ENCODE measurements around the gene TOPBP1. TPM values are rescaled to one million over a fixed set of nuclear protein-coding genes. Genes with fewer than 3 reads are reported as not detected.
"Not testable (repeated sequence)": the region's sequence is repeated elsewhere in the genome, so short reads cannot be mapped to it uniquely, and the experiment has no call there.

The TOPBP1 gene
- total RNA-seq, 2 experiments from 2014 or later: 76.9 to 82.4 TPM

- peaks cover 28% of the 10 kb centered on the region for H3K4me1 Mint-ChIP-seq
- ChIA-PET POLR2A (interaction anchor here (1.1 kb wide), 1 partner anchor 65 kb away, joined by 5 read pairs; no protein-coding TSS in a partner anchor), CTCF (interaction anchor here (1.8 kb wide), 1 partner anchor 7 kb away, joined by 4 read pairs; no protein-coding TSS in a partner anchor)
These were observed 90.8 kb downstream of the TOPBP1 start for GRCh38 chr3:133570937-133571320.

GRCh38 chr3:133570139-133570936 is 91.4 kb downstream of the TOPBP1 start:
- ChIA-PET CTCF (interaction anchor here (1.8 kb wide), 1 partner anchor 8 kb away, joined by 4 read pairs; no protein-coding TSS in a partner anchor), POLR2A (interaction anchor here (1.1 kb wide), 1 partner anchor 64 kb away, joined by 5 read pairs; no protein-coding TSS in a partner anchor)
- Mint-ChIP-seq H3K4me1 (peaks cover 25% of the 10 kb centered on the region), H3K9me3 (no peaks in the 10 kb centered on the region), H3K36me3 (ENCODE audit: low read depth) (peaks cover 9% of the 10 kb centered on the region), H3K4me3 (no peak overlapping the region), H3K27me3 (peaks cover 1% of the 10 kb centered on the region), H3K27ac (no peak overlapping the region)
- no peak for DNase-seq

More at GRCh38 chr3:133570937-133571320, 90.8 kb downstream of the TOPBP1 start:
- no peak for DNase-seq
- H3K4me3 Mint-ChIP-seq: no peak overlapping the region
- H3K27ac Mint-ChIP-seq: no peak overlapping the region
- H3K9me3 Mint-ChIP-seq: no peaks in the 10 kb centered on the region
- peaks cover 14% of the 10 kb centered on the region for H3K36me3 Mint-ChIP-seq (ENCODE audit: low read depth)
- H3K27me3 Mint-ChIP-seq: peaks cover 1% of the 10 kb centered on the region

GRCh38 chr3:133568294-133569014 is 93.3 kb downstream of the TOPBP1 start:
- H3K27ac Mint-ChIP-seq: no peak overlapping the region
- no peak overlapping the region for H3K4me3 Mint-ChIP-seq
- H3K27me3 Mint-ChIP-seq: peaks cover 6% of the 10 kb centered on the region
- CTCF ChIA-PET: no interaction called here
- H3K9me3 Mint-ChIP-seq: no peaks in the 10 kb centered on the region
- no peaks in the 10 kb centered on the region for H3K36me3 Mint-ChIP-seq (ENCODE audit: low read depth)
- no peak for DNase-seq
- H3K4me1 Mint-ChIP-seq: peaks cover 23% of the 10 kb centered on the region
- POLR2A ChIA-PET: interaction anchor here (0.9 kb wide), 1 partner anchor 63 kb away, joined by 4 read pairs; no protein-coding TSS in a partner anchor

- DNase-seq: no peak
- ChIA-PET POLR2A (interaction anchor here (1.1 to 1.6 kb wide), 2 partner anchors 9 to 122 kb away, joined by 3 to 4 read pairs; no protein-coding TSS in a partner anchor), CTCF (no interaction called here)
- no peaks in the 10 kb centered on the region for H3K36me3 Mint-ChIP-seq (ENCODE audit: low read depth)
- H3K9me3 Mint-ChIP-seq: no peaks in the 10 kb centered on the region
- no peak overlapping the region for H3K4me3 Mint-ChIP-seq
- no peaks in the 10 kb centered on the region for H3K4me1 Mint-ChIP-seq
- peaks cover 5% of the 10 kb centered on the region for H3K27me3 Mint-ChIP-seq
- H3K27ac Mint-ChIP-seq: no peak overlapping the region
These were observed 97.9 kb downstream of the TOPBP1 start for GRCh38 chr3:133563816-133564215.

- DNase-seq: no peak
- POLR2A ChIA-PET: interaction anchor here (1.1 to 1.6 kb wide), 2 partner anchors 9 to 121 kb away, joined by 3 to 4 read pairs; no protein-coding TSS in a partner anchor
- Mint-ChIP-seq H3K36me3 (ENCODE audit: low read depth) (no peaks in the 10 kb centered on the region), H3K4me3 (no peak overlapping the region), H3K4me1 (no peaks in the 10 kb centered on the region), H3K27ac (no peak overlapping the region), H3K27me3 (peaks cover 5% of the 10 kb centered on the region), H3K9me3 (no peaks in the 10 kb centered on the region)
- CTCF ChIA-PET: no interaction called here
These were observed 98.6 kb downstream of the TOPBP1 start for GRCh38 chr3:133563186-133563591.

GRCh38 chr3:133562376-133562775 is 99.4 kb downstream of the TOPBP1 start:
- H3K27ac Mint-ChIP-seq: no peak overlapping the region
- ChIA-PET POLR2A (interaction anchor here (1.6 kb wide), 1 partner anchor 10 kb away, joined by 4 read pairs; no protein-coding TSS in a partner anchor), CTCF (no interaction called here)
- H3K36me3 Mint-ChIP-seq (ENCODE audit: low read depth): no peaks in the 10 kb centered on the region
- H3K9me3 Mint-ChIP-seq: no peaks in the 10 kb centered on the region
- H3K4me3 Mint-ChIP-seq: no peak overlapping the region
- no peak for DNase-seq
- no peaks in the 10 kb centered on the region for H3K4me1 Mint-ChIP-seq
- peaks cover 5% of the 10 kb centered on the region for H3K27me3 Mint-ChIP-seq

GRCh38 chr3:133561679-133562078 is 100.1 kb downstream of the TOPBP1 start:
- CTCF ChIA-PET: no interaction called here
- H3K27ac Mint-ChIP-seq: no peak overlapping the region

GRCh38 chr3:133551589-133551988 is 110.2 kb downstream of the TOPBP1 start:
- DNase-seq; CTCF ChIA-PET; H3K9me3 Mint-ChIP-seq; H3K36me3 Mint-ChIP-seq (ENCODE audit: low read depth); H3K27me3 Mint-ChIP-seq; H3K4me1 Mint-ChIP-seq; H3K27ac Mint-ChIP-seq; H3K4me3 Mint-ChIP-seq: not testable (repeated sequence)
- POLR2A ChIA-PET: interaction anchor here (0.7 kb wide), 1 partner anchor 517 kb away, joined by 3 read pairs; no protein-coding TSS in a partner anchor

More at GRCh38 chr3:133561679-133562078, 100.1 kb downstream of the TOPBP1 start:
- no peaks in the 10 kb centered on the region for H3K9me3 Mint-ChIP-seq
- no peaks in the 10 kb centered on the region for H3K4me1 Mint-ChIP-seq
- peaks cover 5% of the 10 kb centered on the region for H3K27me3 Mint-ChIP-seq
- H3K36me3 Mint-ChIP-seq (ENCODE audit: low read depth): no peaks in the 10 kb centered on the region
- POLR2A ChIA-PET: no interaction called here
- no peak overlapping the region for H3K4me3 Mint-ChIP-seq
- DNase-seq: no peak

Other genes starting within 250 kb of the TOPBP1 start
- gene CDV3, start 88.3 kb downstream of the TOPBP1 start, total RNA-seq: 100 to 1,000 TPM; 198 to 211 TPM
- 1 to 10 TPM in 1 of 2 experiments, under 1 TPM in 1; 0.15 to 1.2 TPM for gene TF, start 84.5 kb upstream of the TOPBP1 start, total RNA-seq
- 10 to 100 TPM; 44.5 to 46.8 TPM for gene SRPRB, start 143.9 kb upstream of the TOPBP1 start, total RNA-seq
- 1 to 10 TPM; 3.3 to 4.5 TPM for gene RAB6B, start 233.9 kb upstream of the TOPBP1 start, total RNA-seq